IPS-18c (cell line): ENCODE measurements around the gene TMED1.

ENCODE experiments used
- H3K4me3 ChIP-seq: 2 replicates; pipeline ENCODE4 v1.7.0; 2013; ENCODE audit warnings: low read depth, mild to moderate bottlenecking, low read length, moderate library complexity; ENCODE audit not compliant: insufficient read depth
- H3K9me3 ChIP-seq: one replicate; pipeline ENCODE4 v1.6.1; 2013; ENCODE audit warnings: mild to moderate bottlenecking, low read length, moderate library complexity; ENCODE audit not compliant: control insufficient read depth, insufficient read depth

Gene TMED1

DNA sequence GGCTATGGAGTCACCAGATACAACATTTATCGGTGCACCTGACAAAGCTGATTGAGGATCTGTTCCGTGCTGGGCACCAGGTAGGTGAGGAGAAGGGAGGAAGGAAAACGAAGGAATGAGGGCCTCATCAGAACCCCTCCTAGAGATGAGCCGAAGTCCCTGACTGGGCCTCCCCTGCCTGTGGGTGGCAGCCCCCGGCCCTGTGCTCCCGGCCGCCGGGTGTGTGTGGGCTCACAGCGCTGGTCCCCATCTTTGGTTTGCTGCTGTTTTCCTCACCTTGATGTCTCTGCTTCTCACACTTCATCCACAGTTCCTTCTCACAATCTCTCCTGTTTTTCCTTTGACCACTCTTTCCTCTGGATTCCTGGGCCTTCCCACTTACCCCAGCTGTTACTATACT is 32.8 kb downstream of the TMED1 start:
- no peak overlapping the region for H3K4me3 ChIP-seq
- H3K9me3 ChIP-seq = no peaks in the 10 kb centered on the region

DNA sequence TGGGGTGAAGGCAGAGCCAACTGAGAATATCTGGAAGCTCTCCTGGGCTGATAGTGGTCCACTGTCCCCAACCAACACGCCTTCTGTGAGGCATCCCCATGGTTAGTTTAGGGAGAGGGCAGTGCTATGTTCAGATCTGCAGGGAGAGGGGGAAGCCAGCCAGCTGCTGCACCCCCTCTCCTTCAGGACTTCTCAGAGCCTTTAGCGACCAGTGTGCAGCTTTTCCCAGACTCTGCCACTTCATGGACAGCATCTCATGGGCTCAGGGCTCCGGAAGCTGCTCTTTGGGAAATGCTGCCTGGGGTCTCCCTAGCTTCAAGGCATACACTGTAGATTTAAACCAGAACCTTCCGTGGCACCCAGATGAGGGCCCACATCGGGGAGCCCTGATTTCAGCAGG is 33.5 kb downstream of the TMED1 start:
- Histone ChIP-seq H3K9me3 (no peaks in the 10 kb centered on the region), H3K4me3 (no peak overlapping the region)

DNA sequence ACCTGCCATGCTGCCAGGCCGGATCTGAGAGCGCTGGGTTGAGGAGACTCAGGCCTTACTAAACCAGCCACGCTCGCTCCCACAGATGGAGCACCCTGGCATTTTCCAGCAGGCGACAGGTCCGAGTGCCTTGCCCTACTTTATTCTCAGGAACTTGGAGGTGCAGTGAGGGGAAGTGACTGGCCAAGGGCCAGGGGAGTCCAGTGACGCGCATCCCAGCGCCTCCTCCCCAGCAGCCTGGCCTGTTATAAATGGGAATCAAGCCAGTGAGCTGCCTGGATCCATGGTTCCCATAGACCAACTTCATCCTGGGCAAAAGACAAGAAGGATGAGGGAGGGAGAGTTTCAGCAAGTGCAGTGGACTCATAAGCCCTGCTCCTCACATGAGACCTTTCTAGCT is 35.5 kb downstream of the TMED1 start:
- H3K9me3 ChIP-seq = no peaks in the 10 kb centered on the region

DNA sequence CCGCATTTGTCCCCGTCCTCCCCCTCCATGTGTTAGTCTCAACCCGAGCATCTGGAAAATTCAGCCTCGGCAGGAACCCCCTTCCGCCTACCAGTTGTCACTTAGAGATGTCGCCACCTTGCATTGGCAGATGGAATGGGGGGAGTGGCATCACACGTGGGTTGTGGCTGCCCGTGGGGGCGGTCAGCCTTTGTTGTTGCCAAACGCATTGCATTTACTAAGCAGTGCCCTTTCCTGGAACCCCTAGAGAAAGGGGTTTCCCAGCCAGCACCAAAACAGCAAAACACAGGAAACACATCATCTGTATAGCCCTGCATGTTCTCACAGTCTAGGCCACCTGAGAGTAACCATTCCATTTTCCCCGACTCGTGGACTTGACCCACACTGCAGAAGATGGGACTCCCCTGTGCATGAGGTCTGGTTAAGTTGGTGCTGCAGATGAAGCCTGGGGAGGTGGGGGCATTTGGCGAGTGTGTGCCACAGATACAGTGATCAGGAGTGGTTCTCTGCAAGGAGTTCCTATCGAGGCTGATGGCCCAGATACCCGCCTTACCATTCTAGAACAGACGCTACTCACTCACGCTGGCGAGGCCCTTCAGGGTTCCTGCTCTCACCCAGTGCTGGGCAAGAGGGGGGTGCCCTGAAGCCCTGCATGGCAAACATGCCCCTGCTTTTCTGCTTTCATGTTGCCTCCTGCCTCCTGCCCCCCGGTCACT is 38.3 kb downstream of the TMED1 start:
- Histone ChIP-seq H3K4me3 (no peak overlapping the region), H3K9me3 (no peaks in the 10 kb centered on the region)

More for the DNA sequence above, 35.5 kb downstream of the TMED1 start:
- H3K4me3 ChIP-seq = no peak overlapping the region

DNA sequence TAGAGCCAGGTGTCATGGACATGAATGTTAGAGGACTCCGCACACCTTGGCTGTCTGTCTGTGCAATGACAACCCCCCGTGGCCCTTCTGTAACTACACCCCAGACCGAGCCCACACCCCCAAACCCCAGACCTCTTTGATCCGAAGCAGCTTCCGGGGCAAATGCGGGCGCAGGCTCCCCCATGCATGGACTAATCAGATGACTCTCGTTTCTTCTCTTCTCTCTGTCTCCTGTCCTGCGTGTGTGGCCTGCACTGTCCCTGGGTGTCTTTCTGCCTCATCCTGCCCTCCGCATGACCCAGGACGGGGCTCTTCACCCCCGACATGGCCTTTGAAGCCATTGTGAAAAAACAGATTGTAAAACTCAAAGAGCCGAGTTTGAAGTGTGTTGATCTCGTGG is 38.9 kb downstream of the TMED1 start:
- Histone ChIP-seq H3K4me3 (no peak overlapping the region), H3K9me3 (no peaks in the 10 kb centered on the region)

DNA sequence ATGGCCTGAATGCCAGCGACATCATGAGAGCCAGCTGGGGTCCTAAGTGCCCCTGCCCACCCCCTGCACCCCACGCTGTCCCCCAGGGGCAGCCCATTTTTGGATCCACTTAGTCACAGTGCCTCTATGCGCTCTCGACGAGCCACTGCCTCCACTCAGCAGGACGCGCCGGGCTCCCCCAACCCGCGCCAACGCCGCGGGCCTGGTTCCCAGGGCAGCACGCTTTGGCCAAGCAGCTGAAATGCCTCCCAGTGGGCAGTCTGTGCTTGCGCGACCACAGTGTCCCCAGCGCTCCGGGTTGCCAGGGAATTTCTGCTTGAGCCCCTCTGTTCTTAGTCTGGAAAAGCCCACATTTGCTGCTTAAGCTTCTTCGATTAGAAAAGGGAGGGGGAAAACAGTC is 39.4 kb downstream of the TMED1 start:
- Histone ChIP-seq H3K9me3 (no peaks in the 10 kb centered on the region), H3K4me3 (no peak overlapping the region)

DNA sequence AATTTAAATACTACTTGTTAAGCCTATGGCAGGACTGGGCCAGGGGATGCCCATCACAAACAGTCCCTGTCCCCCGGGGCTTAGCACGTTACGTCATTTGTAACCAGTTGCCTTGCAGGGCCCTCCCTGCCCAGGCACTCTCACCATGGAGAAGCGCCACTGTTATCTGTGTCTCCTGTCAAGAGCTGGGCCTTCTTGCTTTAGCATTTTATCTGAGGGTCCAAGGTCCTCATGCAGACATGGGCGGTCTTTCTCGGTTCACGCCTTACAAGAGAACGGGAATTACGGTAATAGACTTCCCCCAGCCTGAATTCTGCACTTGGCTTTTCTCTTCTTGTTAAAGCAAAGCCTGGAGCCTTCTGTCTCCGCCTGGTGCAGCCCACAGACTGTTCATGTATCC is 46.1 kb downstream of the TMED1 start:
- Histone ChIP-seq H3K9me3 (no peaks in the 10 kb centered on the region), H3K4me3 (no peak overlapping the region)

DNA sequence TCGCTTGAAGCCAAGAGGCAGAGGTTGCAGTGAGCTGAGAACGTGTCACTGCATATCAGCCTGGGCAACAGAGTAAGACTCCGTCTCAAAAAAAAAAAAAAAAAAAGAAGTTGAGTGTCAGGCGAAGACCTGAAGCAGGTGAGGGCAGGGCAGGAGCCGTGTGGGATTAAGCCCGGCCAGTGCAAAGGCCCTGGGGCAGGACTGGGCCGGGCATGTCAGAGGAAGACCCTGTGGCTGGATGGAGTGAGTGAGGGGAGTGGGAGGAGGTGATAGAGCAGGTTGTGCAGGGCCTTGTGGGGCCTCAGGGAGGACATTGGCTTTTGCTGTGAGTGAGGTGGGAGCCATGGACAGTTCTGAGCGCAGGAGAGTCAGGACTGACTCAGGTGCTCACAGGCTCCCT is 47.9 kb downstream of the TMED1 start:
- Histone ChIP-seq H3K9me3 (no peaks in the 10 kb centered on the region), H3K4me3 (no peak overlapping the region)

DNA sequence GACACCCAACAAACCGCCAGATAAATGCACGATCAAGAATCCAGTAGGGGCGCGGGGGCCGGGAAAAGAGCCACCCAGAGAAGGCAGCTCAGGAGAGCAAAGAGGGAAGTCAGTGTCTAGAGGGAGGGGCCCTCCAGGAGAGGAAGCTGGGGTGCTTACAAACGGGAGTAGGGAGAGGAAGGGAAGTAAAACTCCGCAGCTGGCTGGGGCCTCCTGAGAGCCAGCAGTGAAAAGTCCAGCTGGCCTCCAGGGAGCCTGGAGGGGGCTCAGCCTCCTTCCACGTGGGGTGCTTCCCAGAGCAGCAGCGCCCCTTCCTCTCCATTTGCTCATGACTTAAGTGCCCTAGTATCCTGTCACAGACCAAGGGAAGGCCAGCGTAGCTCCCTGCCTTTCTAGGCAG is 51.8 kb downstream of the TMED1 start:
- H3K9me3 ChIP-seq = no peaks in the 10 kb centered on the region
- H3K4me3 ChIP-seq = no peak overlapping the region

DNA sequence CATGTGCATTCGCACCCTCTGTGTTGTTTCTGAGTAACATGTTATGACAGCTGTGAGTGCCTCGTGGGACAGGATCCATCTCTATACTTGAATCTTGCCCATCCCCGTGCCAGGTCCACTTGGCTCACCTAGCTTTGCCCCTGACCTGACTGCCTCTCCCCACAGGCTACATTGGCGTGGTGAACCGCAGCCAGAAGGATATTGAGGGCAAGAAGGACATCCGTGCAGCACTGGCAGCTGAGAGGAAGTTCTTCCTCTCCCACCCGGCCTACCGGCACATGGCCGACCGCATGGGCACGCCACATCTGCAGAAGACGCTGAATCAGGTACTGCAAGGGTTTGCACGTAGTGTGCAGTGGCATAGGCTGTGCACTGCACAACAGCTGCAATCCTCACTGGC is 53.2 kb downstream of the TMED1 start:
- Histone ChIP-seq H3K4me3 (no peak overlapping the region), H3K9me3 (no peaks in the 10 kb centered on the region)
